Hematopoietic multipotent progenitor cell treated with erythropoietin and hydrocortisone succinate and interleukin-3 and kit ligand, for 4 days (in vitro differentiated cells): ENCODE results near the gene RFX5.

ENCODE experiments used
- DNase-seq: peaks from one replicate; pipeline ENCODE4 v3.0.0-alpha.2; 2015

The RFX5 gene

DNA sequence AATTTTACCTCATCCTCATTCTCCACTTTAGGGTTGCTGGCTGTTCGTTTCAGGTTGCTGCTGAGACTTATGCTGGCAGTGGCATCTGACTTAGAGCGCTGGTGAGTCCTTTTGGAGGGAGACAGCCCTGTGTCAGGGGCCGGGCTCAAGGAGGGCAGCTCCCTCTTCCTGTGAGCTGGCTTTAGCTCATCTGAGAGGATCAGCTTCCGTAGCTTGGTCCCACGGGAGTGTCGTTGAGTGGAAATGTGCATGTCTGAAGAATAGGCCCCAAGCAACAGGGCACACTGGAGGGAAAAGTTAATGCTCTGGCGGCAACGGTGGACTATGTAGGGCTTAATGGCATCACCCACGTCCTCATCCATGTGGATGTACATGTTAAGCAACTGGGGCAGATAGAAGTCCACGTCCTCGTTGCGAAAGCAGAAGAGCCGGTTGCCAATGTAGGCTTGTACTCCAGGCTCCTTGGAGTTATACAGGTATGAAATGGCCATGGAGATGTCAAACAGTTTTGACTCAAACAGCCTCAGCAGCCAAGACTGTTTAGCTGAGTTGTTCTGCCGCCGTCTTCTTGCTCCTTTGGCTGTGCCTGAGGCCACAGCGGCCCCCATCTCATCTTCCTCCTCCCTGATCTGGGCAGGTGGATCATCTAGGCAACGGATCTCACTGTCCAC, 31.4 kb downstream of the RFX5 start:
- DNase-seq: no peak

DNA sequence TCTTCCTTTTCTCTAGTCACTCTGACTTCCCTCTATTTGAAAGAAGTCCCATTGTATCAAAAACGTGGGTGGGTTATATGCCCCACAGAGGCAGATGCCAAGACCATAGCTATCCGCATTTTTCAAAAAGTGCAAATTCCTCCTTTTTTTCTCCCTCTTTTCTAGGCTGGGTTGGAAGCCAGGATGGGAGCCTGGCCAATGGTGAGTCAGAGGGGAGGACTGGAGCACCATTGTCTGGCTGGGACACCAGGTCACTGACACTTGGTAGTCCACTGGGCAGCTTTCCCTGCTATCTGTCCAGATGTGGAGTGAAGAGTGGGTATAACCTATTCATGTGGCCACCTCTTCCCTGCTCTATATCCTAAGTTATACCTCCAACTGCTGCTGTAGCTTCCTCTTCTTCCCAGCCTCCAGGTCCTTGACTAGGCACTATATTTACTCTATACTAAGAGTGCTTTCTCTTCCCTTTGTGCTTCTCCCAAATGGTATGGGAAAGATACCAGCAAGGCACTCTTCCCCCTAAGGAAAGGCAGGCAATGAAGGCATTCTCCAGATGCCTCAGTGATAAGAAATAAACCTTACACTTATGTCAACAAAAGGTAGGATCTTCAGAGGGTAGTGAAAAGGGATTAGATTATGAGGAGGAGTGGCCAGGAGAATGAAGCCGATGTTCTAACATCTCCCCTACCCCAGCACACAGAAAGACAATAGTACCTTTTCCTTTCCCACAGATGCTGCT, 32.7 kb downstream of the RFX5 start:
- DNase-seq: no peak

DNA sequence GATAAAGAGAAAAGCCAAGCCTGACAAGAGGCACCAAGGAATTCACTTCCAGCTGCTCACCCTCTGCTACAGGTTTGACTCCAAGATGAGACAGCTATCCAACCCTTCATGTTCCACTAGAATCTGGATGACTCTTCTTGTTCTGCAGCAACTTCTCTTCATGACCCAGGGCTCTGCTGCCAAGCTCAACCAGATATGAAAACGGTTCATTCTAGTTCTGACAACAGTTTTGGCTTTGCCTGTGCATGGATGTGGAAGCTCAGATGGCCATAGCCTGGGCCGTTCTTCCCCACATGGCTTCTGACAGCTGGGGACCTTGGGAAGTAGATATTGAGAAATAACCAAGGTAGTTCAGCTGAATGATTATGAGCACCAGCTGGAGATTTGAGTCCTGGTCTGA, 33.6 kb downstream of the RFX5 start:
- no peak for DNase-seq

DNA sequence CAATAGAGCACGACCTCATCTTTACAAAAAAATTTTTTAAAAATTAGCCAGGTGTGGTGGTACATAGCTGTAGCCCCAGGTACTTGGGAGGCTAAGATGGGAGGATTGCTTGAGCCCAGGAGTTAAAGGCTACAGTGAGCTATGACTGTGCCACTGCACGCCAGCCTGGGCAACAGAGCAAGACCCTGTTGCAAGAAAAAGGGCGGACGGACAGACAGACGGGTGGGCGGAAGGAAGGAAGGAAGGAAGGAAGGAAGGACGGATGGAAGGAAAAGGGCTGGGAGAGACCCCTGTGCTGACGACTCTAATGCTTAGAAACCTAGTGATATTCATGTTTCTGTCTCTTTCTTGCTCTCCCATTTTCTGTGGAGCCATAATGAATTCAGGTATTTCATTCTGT, 34.2 kb downstream of the RFX5 start:
- no peak for DNase-seq

DNA sequence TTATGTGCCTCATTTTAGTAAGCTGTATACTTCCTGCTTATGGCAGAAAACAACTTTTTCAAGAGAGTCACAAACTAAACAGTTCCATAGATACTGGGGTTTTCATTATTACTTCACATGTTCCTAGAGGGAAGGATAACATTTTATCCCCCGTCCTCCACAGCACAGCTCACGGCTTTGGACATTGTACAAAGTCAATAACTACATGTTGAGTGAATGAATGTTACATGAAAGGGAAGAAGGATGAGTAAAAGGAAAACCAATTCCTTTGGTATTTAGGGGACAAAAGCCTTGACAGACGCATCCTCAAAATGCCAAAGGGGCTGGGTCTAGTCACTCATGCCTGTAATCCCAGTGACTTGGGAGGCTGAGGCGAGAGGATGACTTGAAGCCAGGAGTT, 34.6 kb downstream of the RFX5 start:
- DNase-seq: no peak

DNA sequence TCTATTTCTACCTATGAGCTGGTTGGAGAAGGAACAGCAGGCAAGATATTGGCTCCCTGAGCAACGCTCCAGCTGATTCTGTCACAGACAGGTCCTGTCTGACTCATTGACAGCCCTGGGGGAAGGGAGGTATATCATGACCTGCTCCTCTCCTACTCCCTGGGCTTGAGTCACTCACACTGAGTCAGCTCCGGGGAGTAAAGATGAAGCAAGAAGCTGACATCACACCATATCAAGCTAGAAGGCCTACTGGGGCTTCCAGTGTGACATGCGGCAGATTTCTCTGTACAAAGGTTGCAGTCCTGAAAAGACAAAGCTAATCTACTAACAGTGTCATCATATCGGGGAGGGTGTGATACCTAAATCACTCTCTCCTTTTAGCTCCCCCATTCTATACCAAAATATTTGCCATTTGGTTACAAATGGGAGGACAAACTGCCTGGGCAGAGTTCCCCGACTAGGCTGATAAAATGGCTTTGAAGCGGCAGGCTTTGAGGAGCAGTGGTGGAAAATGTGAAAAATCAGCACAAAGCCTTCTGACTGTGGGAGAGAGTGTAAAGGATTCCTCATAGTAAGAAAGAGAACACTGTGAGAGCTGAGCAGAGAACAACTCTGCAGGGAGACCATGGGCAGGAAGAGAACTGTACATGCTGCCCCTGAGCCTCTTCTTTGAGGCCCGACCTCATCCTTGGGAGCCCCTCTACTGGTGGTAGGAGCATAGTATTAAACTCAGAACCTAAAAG, 35.3 kb downstream of the RFX5 start:
- peak; percentile 63 for DNase-seq

DNA sequence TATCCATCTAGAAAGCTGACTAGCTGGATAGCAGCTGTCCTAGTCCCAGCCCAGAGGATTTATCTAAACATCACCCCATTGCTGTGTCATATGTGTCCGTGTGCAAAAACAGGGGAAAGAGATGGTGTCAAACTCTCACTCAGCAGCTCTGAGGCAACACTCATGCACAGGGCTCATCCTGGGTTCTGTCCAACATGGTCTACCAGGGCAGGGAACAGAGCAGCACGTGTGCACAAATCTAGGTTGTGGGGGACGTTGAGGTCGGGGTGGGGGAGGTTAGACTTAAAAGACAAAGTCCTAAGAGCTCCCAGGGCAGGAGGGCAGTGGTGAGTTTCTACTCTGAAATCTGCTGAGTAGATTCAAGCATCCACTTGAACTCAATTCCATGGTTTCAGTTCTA, 36.0 kb downstream of the RFX5 start:
- no peak for DNase-seq

DNA sequence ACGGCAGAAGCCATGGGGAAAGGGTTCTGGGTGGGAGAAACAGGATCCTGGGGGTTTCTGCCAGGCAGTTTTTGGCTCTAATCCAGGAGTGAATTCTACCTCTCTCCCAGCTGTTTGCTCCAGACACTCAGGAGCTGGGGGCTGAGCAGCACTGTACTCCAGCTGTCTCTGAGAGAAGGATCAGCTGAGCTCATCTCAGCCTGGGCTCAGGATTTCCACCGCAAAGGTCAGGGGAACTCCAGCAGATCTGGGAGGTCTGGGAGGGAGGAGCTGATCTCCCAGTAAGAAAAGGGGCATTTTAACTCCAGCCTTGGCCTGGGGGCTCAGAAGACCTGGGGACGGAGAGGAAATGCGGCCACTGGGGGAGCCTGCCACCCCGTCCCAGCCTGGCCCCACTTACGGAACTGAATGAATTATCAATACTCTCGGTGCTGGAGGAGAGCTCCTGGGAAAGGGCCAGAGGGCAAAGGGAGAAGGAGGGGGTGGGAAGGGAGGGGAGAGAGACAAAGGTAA, 37.2 kb downstream of the RFX5 start:
- no peak for DNase-seq

DNA sequence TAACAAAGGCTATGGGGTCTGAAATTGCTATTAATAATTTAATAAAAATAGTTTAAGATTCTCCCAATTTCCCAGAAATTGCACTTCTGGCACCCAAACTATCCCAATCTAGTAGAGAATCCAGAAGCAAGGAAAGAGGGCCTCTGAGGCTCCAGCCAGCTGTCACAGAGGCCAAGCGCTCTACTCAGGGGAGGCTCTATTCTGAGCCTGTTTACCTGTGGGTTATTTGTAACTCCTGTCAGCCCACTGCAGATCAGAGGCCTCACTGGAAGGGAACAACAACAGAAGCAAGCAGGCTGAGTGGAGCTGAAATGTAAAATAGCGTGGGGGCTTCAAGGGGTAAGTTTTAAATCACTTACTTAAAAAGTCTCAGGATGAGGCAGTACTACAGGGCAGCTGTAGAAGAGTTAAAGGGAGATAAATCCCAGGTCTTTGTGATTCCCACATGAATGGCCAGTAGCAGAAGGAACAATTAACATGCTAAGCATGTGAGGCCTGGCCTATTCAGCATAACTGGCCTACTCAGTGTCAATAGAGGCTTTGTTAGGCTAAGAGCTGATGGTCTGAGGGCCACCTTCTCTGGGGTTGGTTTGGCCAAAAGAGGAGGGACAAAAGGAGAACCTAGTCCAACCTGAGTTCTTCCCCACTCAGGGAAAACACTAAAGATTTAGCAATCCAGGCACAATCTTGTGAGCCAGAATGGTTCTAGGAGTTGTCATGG, 52.1 kb downstream of the RFX5 start:
- DNase-seq: no peak

DNA sequence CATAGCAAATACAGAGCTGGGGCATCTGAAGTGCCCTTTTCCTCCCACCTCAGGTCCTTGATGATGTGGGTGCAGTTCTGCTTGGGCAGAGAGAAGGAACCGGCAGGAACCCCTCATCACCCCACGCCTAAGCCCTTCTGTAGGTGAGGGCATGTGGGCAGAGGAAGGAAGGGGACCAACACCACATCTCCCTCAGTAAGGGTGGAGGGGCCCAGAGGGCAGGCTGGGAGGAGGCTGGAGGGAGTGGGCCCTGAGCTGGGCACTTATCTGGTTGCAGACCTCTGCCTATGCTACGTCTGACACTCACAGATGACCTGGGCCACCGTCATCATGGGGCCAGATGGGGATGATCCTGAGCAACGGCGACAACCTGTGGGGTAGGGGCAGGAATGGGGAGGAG, 54.0 kb downstream of the RFX5 start:
- no peak for DNase-seq

DNA sequence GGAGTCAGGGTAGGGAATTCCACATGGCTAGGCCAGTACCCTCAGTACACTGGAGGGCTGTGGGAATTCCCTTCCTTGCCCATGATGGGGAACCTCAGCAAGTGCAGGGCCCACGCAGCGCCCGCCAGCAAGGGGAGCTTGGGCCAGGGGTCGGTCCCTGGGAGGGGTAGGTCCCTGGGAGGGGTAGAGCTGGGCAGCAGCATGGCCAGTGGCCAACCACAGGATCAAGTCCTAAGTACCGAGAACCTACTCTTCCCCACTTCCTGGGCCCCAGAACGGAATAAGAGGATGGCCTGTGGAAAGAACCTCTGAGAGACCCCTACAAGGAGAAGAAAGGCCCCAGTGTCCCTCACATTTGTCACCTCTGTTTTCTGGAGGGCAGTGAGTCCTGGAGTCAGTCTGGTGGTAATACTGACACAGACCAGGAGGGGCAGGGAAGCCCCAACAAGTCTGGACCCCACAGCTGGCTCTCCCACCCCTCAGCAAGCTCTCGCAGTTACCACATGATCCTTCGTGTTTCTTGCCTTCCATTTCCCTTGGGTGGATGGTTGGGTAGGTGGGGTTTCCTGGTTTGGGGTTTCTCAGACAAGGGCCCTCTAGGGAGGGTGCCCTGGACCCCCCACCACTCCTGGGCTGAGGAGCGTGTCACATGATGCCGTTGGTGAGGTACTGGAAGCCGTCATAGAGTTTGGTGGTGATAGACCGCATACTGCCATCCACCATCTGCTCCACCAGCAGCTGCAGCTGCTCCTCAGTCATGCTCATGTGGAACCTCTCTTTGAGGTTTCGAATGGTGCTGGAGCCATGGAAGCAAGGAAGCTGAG, 54.6 kb downstream of the RFX5 start:
- peak; percentile 41 for DNase-seq

DNA sequence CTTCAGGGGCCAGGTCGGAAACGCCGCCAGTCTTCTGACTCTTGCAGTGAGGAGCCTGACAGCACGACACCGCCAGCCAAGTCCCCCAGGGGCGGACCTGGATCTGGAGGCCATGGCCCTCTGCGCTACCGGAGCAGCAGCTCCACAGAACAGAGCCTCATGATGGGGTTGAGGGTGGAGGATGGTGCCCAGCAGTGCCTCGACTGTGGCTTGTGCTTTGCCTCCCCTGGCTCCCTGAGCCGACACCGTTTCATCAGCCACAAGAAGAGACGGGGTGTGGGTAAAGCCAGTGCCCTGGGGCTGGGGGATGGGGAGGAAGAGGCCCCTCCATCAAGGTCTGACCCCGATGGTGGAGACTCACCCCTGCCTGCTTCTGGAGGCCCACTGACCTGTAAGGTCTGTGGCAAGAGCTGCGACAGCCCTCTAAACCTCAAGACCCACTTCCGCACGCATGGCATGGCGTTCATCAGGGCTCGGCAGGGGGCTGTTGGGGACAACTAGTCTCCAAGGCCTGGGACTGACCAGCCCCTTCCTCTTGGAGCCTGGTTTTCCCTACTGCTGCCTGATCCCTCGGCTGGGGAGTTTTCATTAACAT, 56.2 kb downstream of the RFX5 start:
- peak; percentile 25 for DNase-seq
